ENCODE results near the gene MEGF8. TPM values are rescaled to one million over a fixed set of nuclear protein-coding genes. Genes with fewer than 3 reads are reported as not detected.

Gene MEGF8
- total and polyA plus RNA-seq, 9 of the 15 experiments (the other 6 are each of a cell fraction or from before 2014, with no cell fraction given) = 0.28 to 13.1 (median 3.0) TPM

DNA sequence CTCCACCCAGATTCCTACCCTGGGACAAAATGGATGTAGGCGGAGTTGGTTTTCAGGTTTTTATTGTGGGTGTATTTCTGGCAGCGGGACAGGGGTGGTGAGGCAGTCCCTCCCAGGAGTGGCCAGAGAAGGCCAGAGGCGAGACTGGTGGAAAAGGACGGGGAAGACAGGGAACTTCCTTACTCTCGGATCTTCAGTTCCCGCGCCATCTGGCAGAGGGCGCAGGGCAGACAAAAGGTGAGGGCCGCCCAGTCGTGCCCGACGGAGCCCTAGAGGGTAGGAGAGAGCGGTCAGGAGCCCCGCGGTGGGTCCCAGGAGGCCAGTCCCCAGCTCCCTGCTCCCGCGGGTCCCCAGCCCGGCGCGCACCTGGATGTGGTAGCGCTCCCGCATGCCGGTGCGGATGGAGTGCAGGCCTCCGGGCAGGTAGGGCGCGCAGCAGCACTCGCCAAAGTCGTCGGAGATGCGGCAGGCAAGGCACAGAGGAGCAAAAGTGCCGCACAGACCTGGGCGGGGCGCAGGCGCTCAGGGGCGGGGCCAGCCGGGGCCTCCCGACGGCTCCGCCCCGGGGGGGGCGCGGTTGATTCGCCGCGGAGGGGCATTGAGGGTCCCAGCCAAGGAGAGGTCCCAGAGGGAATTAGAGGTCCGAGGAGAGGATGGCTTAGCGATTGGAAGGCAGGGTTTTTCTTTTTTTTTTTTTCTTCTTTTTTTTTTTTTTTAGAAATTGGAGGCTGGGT, 61.7 kb downstream of the MEGF8 start (continued):
- TF ChIP-seq PHF8 (IDR thresholded peaks at IDR 0.05; ENCODE audit: borderline replicate concordance, low read length) (peak; percentile 22; the same call in 1 of the 2 replicates), KAT2B (IDR thresholded peaks at IDR 0.05; ENCODE audit: low read depth, low read length) (peak; percentile 33), GTF2A2 (tag; IDR thresholded peaks at IDR 0.05) (no peak), TSC22D4 (tag; IDR thresholded peaks at IDR 0.05) (no peak), U2AF2 (optimal IDR thresholded peaks at IDR 0.05; ENCODE audit: low read depth, low read length) (no peak), EGR1 (conservative IDR thresholded peaks at IDR 0.05) (no peak), HDGF (IDR thresholded peaks at IDR 0.05) (no peak), ZFP36 (IDR thresholded peaks at IDR 0.05; ENCODE audit: low read depth, low read length, partially characterized antibody) (no peak), MCM3 (IDR thresholded peaks at IDR 0.05) (no peak), CHCHD3 (CRISPR knock-in tag; IDR thresholded peaks at IDR 0.05) (no peak), ZNF134 (CRISPR knock-in tag; conservative IDR thresholded peaks at IDR 0.05) (no peak), HDAC1 (IDR thresholded peaks at IDR 0.05) (no peak), TFAM (CRISPR knock-in tag; conservative IDR thresholded peaks at IDR 0.05) (no peak), GTF2F1 (IDR thresholded peaks at IDR 0.05; ENCODE audit: low read depth, low read length) (no peak), TRIM24 (IDR thresholded peaks at IDR 0.05) (peak in 1 of 2 experiments; percentile 72; a peak in 1 of 4 replicates), ZBTB7A (IDR thresholded peaks at IDR 0.05; ENCODE audit: borderline replicate concordance, control insufficient read depth, low read depth, low read length) (peak; percentile 68; the same call in 1 of the 2 replicates), ZNF584 (CRISPR knock-in tag; IDR thresholded peaks at IDR 0.05; ENCODE audit: low read depth) (no peak)
- TF ChIP-seq, protein P1, sequence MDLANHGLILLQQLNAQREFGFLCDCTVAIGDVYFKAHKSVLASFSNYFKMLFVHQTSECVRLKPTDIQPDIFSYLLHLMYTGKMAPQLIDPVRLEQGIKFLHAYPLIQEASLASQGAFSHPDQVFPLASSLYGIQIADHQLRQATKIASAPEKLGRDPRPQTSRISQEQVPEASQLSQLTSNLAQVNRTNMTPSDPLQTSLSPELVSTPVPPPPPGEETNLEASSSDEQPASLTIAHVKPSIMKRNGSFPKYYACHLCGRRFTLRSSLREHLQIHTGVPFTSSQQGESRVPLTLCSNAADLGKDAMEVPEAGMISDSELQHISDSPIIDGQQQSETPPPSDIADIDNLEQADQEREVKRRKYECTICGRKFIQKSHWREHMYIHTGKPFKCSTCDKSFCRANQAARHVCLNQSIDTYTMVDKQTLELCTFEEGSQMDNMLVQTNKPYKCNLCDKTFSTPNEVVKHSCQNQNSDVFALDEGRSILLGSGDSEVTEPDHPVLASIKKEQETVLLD (IDR thresholded peaks at IDR 0.05) = 0 out of 2 replicates have a peak, but pooled peaks have one; percentile 32
- TF ChIP-seq, protein P2, sequence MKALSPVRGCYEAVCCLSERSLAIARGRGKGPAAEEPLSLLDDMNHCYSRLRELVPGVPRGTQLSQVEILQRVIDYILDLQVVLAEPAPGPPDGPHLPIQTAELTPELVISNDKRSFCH (CRISPR knock-in tag; IDR thresholded peaks at IDR 0.05) = no peak
- TF ChIP-seq, protein P2 (tag; IDR thresholded peaks at IDR 0.05) = 0 out of 2 replicates have a peak, but pooled peaks have one; percentile 25
- TF ChIP-seq, protein P3, sequence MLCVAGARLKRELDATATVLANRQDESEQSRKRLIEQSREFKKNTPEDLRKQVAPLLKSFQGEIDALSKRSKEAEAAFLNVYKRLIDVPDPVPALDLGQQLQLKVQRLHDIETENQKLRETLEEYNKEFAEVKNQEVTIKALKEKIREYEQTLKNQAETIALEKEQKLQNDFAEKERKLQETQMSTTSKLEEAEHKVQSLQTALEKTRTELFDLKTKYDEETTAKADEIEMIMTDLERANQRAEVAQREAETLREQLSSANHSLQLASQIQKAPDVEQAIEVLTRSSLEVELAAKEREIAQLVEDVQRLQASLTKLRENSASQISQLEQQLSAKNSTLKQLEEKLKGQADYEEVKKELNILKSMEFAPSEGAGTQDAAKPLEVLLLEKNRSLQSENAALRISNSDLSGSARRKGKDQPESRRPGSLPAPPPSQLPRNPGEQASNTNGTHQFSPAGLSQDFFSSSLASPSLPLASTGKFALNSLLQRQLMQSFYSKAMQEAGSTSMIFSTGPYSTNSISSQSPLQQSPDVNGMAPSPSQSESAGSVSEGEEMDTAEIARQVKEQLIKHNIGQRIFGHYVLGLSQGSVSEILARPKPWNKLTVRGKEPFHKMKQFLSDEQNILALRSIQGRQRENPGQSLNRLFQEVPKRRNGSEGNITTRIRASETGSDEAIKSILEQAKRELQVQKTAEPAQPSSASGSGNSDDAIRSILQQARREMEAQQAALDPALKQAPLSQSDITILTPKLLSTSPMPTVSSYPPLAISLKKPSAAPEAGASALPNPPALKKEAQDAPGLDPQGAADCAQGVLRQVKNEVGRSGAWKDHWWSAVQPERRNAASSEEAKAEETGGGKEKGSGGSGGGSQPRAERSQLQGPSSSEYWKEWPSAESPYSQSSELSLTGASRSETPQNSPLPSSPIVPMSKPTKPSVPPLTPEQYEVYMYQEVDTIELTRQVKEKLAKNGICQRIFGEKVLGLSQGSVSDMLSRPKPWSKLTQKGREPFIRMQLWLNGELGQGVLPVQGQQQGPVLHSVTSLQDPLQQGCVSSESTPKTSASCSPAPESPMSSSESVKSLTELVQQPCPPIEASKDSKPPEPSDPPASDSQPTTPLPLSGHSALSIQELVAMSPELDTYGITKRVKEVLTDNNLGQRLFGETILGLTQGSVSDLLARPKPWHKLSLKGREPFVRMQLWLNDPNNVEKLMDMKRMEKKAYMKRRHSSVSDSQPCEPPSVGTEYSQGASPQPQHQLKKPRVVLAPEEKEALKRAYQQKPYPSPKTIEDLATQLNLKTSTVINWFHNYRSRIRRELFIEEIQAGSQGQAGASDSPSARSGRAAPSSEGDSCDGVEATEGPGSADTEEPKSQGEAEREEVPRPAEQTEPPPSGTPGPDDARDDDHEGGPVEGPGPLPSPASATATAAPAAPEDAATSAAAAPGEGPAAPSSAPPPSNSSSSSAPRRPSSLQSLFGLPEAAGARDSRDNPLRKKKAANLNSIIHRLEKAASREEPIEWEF (CRISPR knock-in tag; IDR thresholded peaks at IDR 0.05) = no peak
- TF ChIP-seq, protein P4, sequence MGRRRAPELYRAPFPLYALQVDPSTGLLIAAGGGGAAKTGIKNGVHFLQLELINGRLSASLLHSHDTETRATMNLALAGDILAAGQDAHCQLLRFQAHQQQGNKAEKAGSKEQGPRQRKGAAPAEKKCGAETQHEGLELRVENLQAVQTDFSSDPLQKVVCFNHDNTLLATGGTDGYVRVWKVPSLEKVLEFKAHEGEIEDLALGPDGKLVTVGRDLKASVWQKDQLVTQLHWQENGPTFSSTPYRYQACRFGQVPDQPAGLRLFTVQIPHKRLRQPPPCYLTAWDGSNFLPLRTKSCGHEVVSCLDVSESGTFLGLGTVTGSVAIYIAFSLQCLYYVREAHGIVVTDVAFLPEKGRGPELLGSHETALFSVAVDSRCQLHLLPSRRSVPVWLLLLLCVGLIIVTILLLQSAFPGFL (CRISPR knock-in tag; IDR thresholded peaks at IDR 0.05) = no peak

Data from K562 (cell line).